ENCODE results near the gene RBP2.

Gene RBP2

GRCh38 chr3:139482206-139482605 is 5.9 kb upstream of the RBP2 start:
- H3K27ac ChIP-seq = no peak overlapping the region
- DNase-seq (ENCODE audit: low read depth, low spot score) = no peak

GRCh38 chr3:139481116-139481515 is 4.8 kb upstream of the RBP2 start:
- no peak overlapping the region for H3K27ac ChIP-seq
- DNase-seq (ENCODE audit: low read depth, low spot score) = no peak

- H3K27ac ChIP-seq = no peak overlapping the region
- no peak for DNase-seq (ENCODE audit: low read depth, low spot score)
Observed at GRCh38 chr3:139480585-139480984, 4.3 kb upstream of the RBP2 start.

GRCh38 chr3:139477710-139478640 is 1.7 kb upstream of the RBP2 start:
- H3K27ac ChIP-seq = peak overlapping the region; percentile 41
- no peak for DNase-seq (ENCODE audit: low read depth, low spot score)

- no peak for DNase-seq (ENCODE audit: low read depth, low spot score)
- peak overlapping the region; percentile 15 for H3K27ac ChIP-seq
Observed at GRCh38 chr3:139473155-139473771, 3.1 kb downstream of the RBP2 start.

GRCh38 chr3:139472380-139473010 is 3.8 kb downstream of the RBP2 start:
- no peak for DNase-seq (ENCODE audit: low read depth, low spot score)
- H3K27ac ChIP-seq = peak overlapping the region; percentile 15

- no peak for DNase-seq (ENCODE audit: low read depth, low spot score)
- H3K27ac ChIP-seq = no peak overlapping the region
Observed at GRCh38 chr3:139470199-139470598, 6.1 kb downstream of the RBP2 start.

- H3K27ac ChIP-seq = no peak overlapping the region
- no peak for DNase-seq (ENCODE audit: low read depth, low spot score)
Observed at GRCh38 chr3:139468399-139468798, 7.9 kb downstream of the RBP2 start.

- H3K27ac ChIP-seq = no peak overlapping the region
- no peak for DNase-seq (ENCODE audit: low read depth, low spot score)
Observed at GRCh38 chr3:139466360-139466759, 10.0 kb downstream of the RBP2 start.

- no peak overlapping the region for H3K27ac ChIP-seq
- no peak for DNase-seq (ENCODE audit: low read depth, low spot score)
Observed at GRCh38 chr3:139465636-139466035, 10.7 kb downstream of the RBP2 start.

- no peak for DNase-seq (ENCODE audit: low read depth, low spot score)
- H3K27ac ChIP-seq = no peak overlapping the region
Observed at GRCh38 chr3:139463466-139463865, 12.8 kb downstream of the RBP2 start.

- no peak for DNase-seq (ENCODE audit: low read depth, low spot score)
- H3K27ac ChIP-seq = no peak overlapping the region
Observed at GRCh38 chr3:139460529-139460928, 15.8 kb downstream of the RBP2 start.

- no peak overlapping the region for H3K27ac ChIP-seq
- DNase-seq (ENCODE audit: low read depth, low spot score) = no peak
Observed at GRCh38 chr3:139460076-139460475, 16.2 kb downstream of the RBP2 start.

GRCh38 chr3:139458348-139458747 is 18.0 kb downstream of the RBP2 start:
- H3K27ac ChIP-seq = no peak overlapping the region
- no peak for DNase-seq (ENCODE audit: low read depth, low spot score)

GRCh38 chr3:139457066-139457465 is 19.2 kb downstream of the RBP2 start:
- H3K27ac ChIP-seq = peak overlapping the region; percentile 25

GRCh38 chr3:139456386-139456785 is 19.9 kb downstream of the RBP2 start:
- no peak for DNase-seq (ENCODE audit: low read depth, low spot score)
- peak overlapping the region; percentile 25 for H3K27ac ChIP-seq

More at GRCh38 chr3:139457066-139457465, 19.2 kb downstream of the RBP2 start:
- DNase-seq (ENCODE audit: low read depth, low spot score) = peak; percentile 49

- no peak overlapping the region for H3K27ac ChIP-seq
- no peak for DNase-seq (ENCODE audit: low read depth, low spot score)
Observed at GRCh38 chr3:139455855-139456254, 20.5 kb downstream of the RBP2 start.

GRCh38 chr3:139455206-139455605 is 21.1 kb downstream of the RBP2 start:
- DNase-seq (ENCODE audit: low read depth, low spot score) = no peak
- H3K27ac ChIP-seq = no peak overlapping the region

GRCh38 chr3:139454346-139454745 is 22.0 kb downstream of the RBP2 start:
- no peak for DNase-seq (ENCODE audit: low read depth, low spot score)

GRCh38 chr3:139450159-139450558 is 26.2 kb downstream of the RBP2 start:
- no peak for DNase-seq (ENCODE audit: low read depth, low spot score)
- no peak overlapping the region for H3K27ac ChIP-seq

More at GRCh38 chr3:139454346-139454745, 22.0 kb downstream of the RBP2 start:
- H3K27ac ChIP-seq = no peak overlapping the region

- no peak overlapping the region for H3K27ac ChIP-seq
- no peak for DNase-seq (ENCODE audit: low read depth, low spot score)
Observed at GRCh38 chr3:139449566-139449965, 26.8 kb downstream of the RBP2 start.

Measured in epithelial cell of prostate (primary cell).